GM12878 (cell line): Measurements from ENCODE around the gene GJD3. TPM values are rescaled to one million over a fixed set of nuclear protein-coding genes. Genes with fewer than 3 reads are reported as not detected.

Experiments
- ATAC-seq: fragments of 200-7000 bp; cut with Tn5 transposase; 3 replicates; pipeline ENCODE4 v1.9.1; 2020; ENCODE audit warnings: mild to moderate bottlenecking, moderate library complexity
- BruUV-seq: library from RNA; stranded (reverse); fragments of 400-500 nt; replicated peaks from 2 replicates; lab custom pipeline; 2021; lab: Mats Ljungman, UMichigan
- CTCF ChIA-PET: fragments of 300-600 bp; sonication (Branson Sonifier 250); formaldehyde crosslinking; extraction: SDS; loops from one replicate; lab custom pipeline; 2021; ENCODE audit warnings: inconsistent platforms; lab: Yijun Ruan, JAX
- POLR2A ChIA-PET: fragments of 350-600 bp; formaldehyde crosslinking; extraction: SDS; loops from one replicate; lab custom pipeline; 2021; ENCODE audit warnings: inconsistent platforms; lab: Charles Lee
- RAD21 ChIA-PET: fragments of 300-600 bp; sonication (Branson Sonifier 250); formaldehyde crosslinking; loops from one replicate; lab custom pipeline; 2023; ENCODE audit warnings: antibody characterized with exemption; ENCODE audit not compliant: unreplicated experiment; lab: Charles Lee
- SMC1A ChIA-PET: fragments of 300-600 bp; sonication (Branson Sonifier 250); formaldehyde crosslinking; loops from one replicate; lab custom pipeline; 2023; ENCODE audit not compliant: unreplicated experiment, uncharacterized antibody; lab: Charles Lee
- DNase-seq: peaks from one replicate; pipeline ENCODE4 v3.0.0-alpha.2; 2011; ENCODE audit warnings: low read depth, low spot score
- FAIRE-seq: peaks from 3 replicates; lab custom pipeline; 2011; peaks lifted over from hg19 to GRCh38; lab: Jason Lieb, UNC
- H2AFZ ChIP-seq: 2 replicates; pipeline ENCODE4 v1.6.0; 2011; ENCODE audit warnings: low read depth, low read length, control low read depth; ENCODE audit not compliant: control insufficient read depth
- H3K27ac ChIP-seq: 2 replicates; pipeline ENCODE4 v1.5.1; 2011; ENCODE audit warnings: control low read depth; ENCODE audit not compliant: control insufficient read depth, insufficient read depth
- H3K27me3 ChIP-seq, 2 experiments: replicated peaks in 1 of 2; 2 replicates each; pipeline versions ENCODE4 v1.6.0 to v1.6.1; 2011; ENCODE audit warnings: low read length in 1 of 2; ENCODE audit not compliant: control insufficient read depth in 2 of 2, insufficient read depth in 2 of 2
- H3K36me3 ChIP-seq, 2 experiments: 2 replicates each; pipeline ENCODE4 v1.5.1; 2011; ENCODE audit warnings: low read length in 1 of 2; ENCODE audit not compliant: control insufficient read depth in 2 of 2, insufficient read depth in 2 of 2
- H3K4me1 ChIP-seq: 2 replicates; pipeline ENCODE4 v1.6.1; 2011; ENCODE audit warnings: mild to moderate bottlenecking, low read length, moderate library complexity, mixed read lengths; ENCODE audit not compliant: control insufficient read depth, insufficient read depth
- H3K4me2 ChIP-seq: 2 replicates; pipeline ENCODE4 v1.6.0; 2011; ENCODE audit warnings: control low read depth; ENCODE audit not compliant: control insufficient read depth, insufficient read depth
- H3K4me3 ChIP-seq: fragments of 200-600 bp; sonication (generic); 2 replicates; pipeline ENCODE4 v1.5.1; 2016
- H3K79me2 ChIP-seq: 2 replicates; pipeline ENCODE4 v1.6.0; 2011; ENCODE audit warnings: low read length; ENCODE audit not compliant: control insufficient read depth, insufficient read depth
- H3K9ac ChIP-seq: 2 replicates; pipeline ENCODE4 v1.8.0; 2011; ENCODE audit warnings: low read length, control low read depth, mixed read lengths; ENCODE audit not compliant: control insufficient read depth, insufficient read depth
- H3K9me3 ChIP-seq: replicated peaks from 3 replicates; pipeline ENCODE4 v1.5.1; 2011; ENCODE audit warnings: mild to moderate bottlenecking, low read length; ENCODE audit not compliant: control insufficient read depth, insufficient read depth
- H4K20me1 ChIP-seq: 2 replicates; pipeline ENCODE4 v1.6.0; 2011; ENCODE audit not compliant: control insufficient read depth, insufficient read depth
- CHD4 ChIP-seq: fragments of 200-600 bp; sonication (generic); IDR thresholded peaks from 2 replicates; pipeline ENCODE4 v1.6.1; 2016; ENCODE audit warnings: mild to moderate bottlenecking
- HDGF ChIP-seq: fragments of 450-650 bp; IDR thresholded peaks from 2 replicates; pipeline ENCODE4 v1.6.1; 2016; ENCODE audit warnings: antibody characterized with exemption
- JUND ChIP-seq: IDR thresholded peaks from 2 replicates; pipeline ENCODE4 v1.6.1; 2012; ENCODE audit warnings: low read depth, mild to moderate bottlenecking, low read length, improper control_type of control experiment, moderate library complexity
- NFIC ChIP-seq: IDR thresholded peaks from 2 replicates; pipeline ENCODE4 v1.6.1; 2012; ENCODE audit warnings: low read depth, mild to moderate bottlenecking, inconsistent platforms, low read length, moderate library complexity
- NFYA ChIP-seq: IDR thresholded peaks from 2 replicates; pipeline ENCODE4 v1.6.1; 2011; ENCODE audit warnings: low read depth, mild to moderate bottlenecking, low read length, improper control_type of control experiment, borderline replicate concordance
- NR2C1 ChIP-seq: fragments of 450-650 bp; IDR thresholded peaks from 2 replicates; pipeline ENCODE4 v1.6.1; 2017; ENCODE audit warnings: antibody characterized with exemption, mild to moderate bottlenecking, moderate library complexity
- PML ChIP-seq: IDR thresholded peaks from 2 replicates; pipeline ENCODE4 v1.6.1; 2012; ENCODE audit warnings: low read length, inconsistent platforms
- POLR2A ChIP-seq: IDR thresholded peaks from 2 replicates; pipeline ENCODE4 v1.6.1; 2011; ENCODE audit warnings: low read depth, mild to moderate bottlenecking, low read length
- RUNX3 ChIP-seq: IDR thresholded peaks from 2 replicates; pipeline ENCODE4 v1.6.1; 2012; ENCODE audit warnings: low read length, inconsistent platforms
- SPI1 ChIP-seq: IDR thresholded peaks from 2 replicates; pipeline ENCODE4 v1.6.1; 2011; ENCODE audit warnings: low read depth, mild to moderate bottlenecking, low read length, moderate library complexity, borderline replicate concordance; ENCODE audit not compliant: insufficient read depth
- ZNF207 ChIP-seq: fragments of 450-650 bp; IDR thresholded peaks from 2 replicates; pipeline ENCODE4 v1.6.1; 2014; ENCODE audit warnings: antibody characterized with exemption, mild to moderate bottlenecking, borderline replicate concordance
- WGBS: methylation state at CpG from one replicate; pipeline ENCODE4 v1.1.6; 2016; ENCODE audit warnings: low lambda C conversion rate; ENCODE audit not compliant: insufficient replicate concordance, insufficient coverage; ENCODE audit errors: missing lambda C conversion rate; 5-methylcytosine and 5-hydroxymethylcytosine counted together
- in situ Hi-C: fragments of 300-500 bp; cut with MboI; formaldehyde crosslinking; loops from 9 replicates; pipeline ENCODE4 v1.14.3; 2018; ENCODE audit warnings: mixed read lengths
- intact Hi-C: fragments of 100-400 bp; cut with micrococcal nuclease; formaldehyde crosslinking; loops from one replicate; pipeline ENCODE4 v1.14.2; 2022; ENCODE audit not compliant: unreplicated experiment
- polyA plus RNA-seq, 11 experiments: library from polyadenylated mRNA; depleted of rRNA in 4 of 11; unstranded in 6 of 11; stranded (reverse) in 5 of 11; fragments of >200 nt; fragmentation: Nextera tagmentation in 4 of 11; fragmentation: Illumina TruSeq in 1 of 11; extraction: Ambion mirVana in 4 of 11; extraction: Trizol in 1 of 11; gene quantifications; 1 replicate in 1 of 11; 2 replicates in 10 of 11; pipeline versions ENCODE4 v1.2.1 to v1.2.3, GENCODE V29; 2011 to 2016; ENCODE audit warnings: inconsistent platforms in 2 of 11, missing spikeins in 2 of 11, low read depth in 1 of 11
- total RNA-seq, 4 experiments: library from RNA; depleted of rRNA in 3 of 4; stranded (reverse); fragments of >200 nt in 3 of 4; fragmentation: Illumina TruSeq in 1 of 4; extraction: Trizol in 1 of 4; gene quantifications; 2 replicates each; pipeline versions ENCODE4 v1.2.1 to v1.2.3, GENCODE V29; 2013 to 2021
- TF ChIP-seq, protein P1 (sequence below): fragments of 450-650 bp; IDR thresholded peaks from 2 replicates; pipeline ENCODE4 v1.6.1; 2016; ENCODE audit warnings: mild to moderate bottlenecking
- TF ChIP-seq, protein P2 (sequence below): fragments of 150-350 bp; IDR thresholded peaks from 2 replicates; pipeline ENCODE4 v1.6.1; 2016; ENCODE audit warnings: low read depth, low read length

GJD3 gene
- total and polyA plus RNA-seq, 10 of the 15 experiments (the other 5 are each of a cell fraction or from before 2014, with no cell fraction given), result 1.6 TPM; not detected in 9

DNA sequence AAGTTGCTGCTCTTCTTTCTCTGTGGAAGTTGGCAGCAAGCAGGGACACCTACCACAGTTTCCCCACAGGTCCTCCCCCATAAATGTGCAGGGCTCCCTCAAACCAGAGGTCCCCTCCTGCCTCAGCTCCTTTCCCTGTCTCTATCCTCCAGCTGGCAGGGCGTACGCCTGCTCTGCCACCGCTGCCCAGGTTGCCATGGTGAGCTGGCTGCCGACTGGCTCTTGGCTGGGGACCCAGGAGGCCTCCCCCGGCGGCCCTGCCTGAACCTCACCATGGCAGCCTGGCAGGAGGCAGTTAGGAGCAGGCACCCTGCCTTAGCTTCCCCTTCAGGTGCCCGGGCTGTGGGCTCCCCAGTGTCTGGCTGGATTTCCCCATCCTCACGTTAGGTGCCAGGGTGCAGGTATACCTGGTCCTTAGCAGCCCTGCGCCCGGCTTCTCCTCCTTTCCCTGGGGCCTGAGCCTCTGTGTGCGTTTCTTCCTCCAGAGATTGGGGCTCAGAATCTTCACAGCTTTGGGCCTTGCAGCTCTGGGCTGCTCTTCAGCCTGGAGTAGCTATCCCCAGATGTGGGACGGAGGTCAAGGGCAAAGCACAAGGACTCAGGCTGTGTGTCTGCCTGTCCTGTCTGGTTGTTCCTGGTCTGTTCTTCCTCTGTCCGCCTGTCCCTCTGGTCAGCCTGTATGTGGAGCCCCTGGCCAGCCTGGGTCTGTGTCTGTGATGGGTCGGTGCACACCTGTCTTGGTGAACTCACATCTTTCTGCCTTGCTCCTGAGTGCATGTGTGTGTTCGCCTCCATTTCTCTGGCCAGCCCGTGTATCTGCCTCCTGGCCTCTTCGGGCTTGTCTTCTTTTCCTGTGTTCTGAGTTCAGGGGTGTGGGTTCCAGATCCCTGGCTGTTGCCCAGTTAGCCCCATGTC, 15.7 kb downstream of the GJD3 start (continued):
- TF ChIP-seq, protein P1, sequence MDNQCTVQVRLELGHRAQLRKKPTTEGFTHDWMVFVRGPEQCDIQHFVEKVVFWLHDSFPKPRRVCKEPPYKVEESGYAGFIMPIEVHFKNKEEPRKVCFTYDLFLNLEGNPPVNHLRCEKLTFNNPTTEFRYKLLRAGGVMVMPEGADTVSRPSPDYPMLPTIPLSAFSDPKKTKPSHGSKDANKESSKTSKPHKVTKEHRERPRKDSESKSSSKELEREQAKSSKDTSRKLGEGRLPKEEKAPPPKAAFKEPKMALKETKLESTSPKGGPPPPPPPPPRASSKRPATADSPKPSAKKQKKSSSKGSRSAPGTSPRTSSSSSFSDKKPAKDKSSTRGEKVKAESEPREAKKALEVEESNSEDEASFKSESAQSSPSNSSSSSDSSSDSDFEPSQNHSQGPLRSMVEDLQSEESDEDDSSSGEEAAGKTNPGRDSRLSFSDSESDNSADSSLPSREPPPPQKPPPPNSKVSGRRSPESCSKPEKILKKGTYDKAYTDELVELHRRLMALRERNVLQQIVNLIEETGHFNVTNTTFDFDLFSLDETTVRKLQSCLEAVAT, result no peak
- no peak for TF ChIP-seq NFIC

DNA sequence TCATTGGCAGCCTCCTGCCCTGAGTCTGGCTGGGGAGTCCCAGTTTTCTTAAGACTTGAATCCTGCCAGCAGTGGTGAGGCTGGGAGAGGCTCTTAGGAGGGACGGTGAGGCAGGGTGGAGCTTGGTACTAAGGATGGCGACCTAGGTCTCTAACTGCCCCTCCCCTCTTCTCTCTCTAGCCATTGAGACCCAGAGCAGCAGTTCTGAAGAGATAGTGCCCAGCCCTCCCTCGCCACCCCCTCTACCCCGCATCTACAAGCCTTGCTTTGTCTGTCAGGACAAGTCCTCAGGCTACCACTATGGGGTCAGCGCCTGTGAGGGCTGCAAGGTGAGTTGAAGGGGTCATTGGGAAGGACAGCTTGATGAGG, 16.4 kb downstream of the GJD3 start:
- ChIA-PET CTCF (interaction anchor here (0.9 to 1.2 kb wide), 3 partner anchors 10 to 46 kb away, joined by 3 to 4 read pairs (median 3); no protein-coding TSS in a partner anchor), POLR2A (no interaction called here), SMC1A (interaction anchor here (1.3 kb wide), 1 partner anchor 46 kb away, joined by 3 read pairs; no protein-coding TSS in a partner anchor), RAD21 (no interaction called here)
- intact Hi-C loops (no loop called here), in situ Hi-C loops (no loop called here)
- no peak overlapping the region for H3K9ac ChIP-seq
- H3K4me3 ChIP-seq, result no peak overlapping the region
- BruUV-seq, result no TSS peak
- H3K27me3 ChIP-seq, result no peaks in the 10 kb centered on the region
- H3K4me2 ChIP-seq, result no peak overlapping the region
- ATAC-seq (no peak), DNase-seq (no peak), FAIRE-seq (no peak)
- H3K36me3 ChIP-seq, result peaks cover 14 to 40% of the 10 kb centered on the region in 2 experiments
- peaks cover 41% of the 10 kb centered on the region for H3K4me1 ChIP-seq
- peaks cover 35% of the 10 kb centered on the region for H3K79me2 ChIP-seq
- H3K9me3 ChIP-seq, result no peaks in the 10 kb centered on the region
- H2AFZ ChIP-seq, result no peak overlapping the region
- 61% methylated on average over 5 of the region's 5 CpGs for WGBS
- no peaks in the 10 kb centered on the region for H4K20me1 ChIP-seq
- no peak for TF ChIP-seq HDGF
- TF ChIP-seq, protein P2, sequence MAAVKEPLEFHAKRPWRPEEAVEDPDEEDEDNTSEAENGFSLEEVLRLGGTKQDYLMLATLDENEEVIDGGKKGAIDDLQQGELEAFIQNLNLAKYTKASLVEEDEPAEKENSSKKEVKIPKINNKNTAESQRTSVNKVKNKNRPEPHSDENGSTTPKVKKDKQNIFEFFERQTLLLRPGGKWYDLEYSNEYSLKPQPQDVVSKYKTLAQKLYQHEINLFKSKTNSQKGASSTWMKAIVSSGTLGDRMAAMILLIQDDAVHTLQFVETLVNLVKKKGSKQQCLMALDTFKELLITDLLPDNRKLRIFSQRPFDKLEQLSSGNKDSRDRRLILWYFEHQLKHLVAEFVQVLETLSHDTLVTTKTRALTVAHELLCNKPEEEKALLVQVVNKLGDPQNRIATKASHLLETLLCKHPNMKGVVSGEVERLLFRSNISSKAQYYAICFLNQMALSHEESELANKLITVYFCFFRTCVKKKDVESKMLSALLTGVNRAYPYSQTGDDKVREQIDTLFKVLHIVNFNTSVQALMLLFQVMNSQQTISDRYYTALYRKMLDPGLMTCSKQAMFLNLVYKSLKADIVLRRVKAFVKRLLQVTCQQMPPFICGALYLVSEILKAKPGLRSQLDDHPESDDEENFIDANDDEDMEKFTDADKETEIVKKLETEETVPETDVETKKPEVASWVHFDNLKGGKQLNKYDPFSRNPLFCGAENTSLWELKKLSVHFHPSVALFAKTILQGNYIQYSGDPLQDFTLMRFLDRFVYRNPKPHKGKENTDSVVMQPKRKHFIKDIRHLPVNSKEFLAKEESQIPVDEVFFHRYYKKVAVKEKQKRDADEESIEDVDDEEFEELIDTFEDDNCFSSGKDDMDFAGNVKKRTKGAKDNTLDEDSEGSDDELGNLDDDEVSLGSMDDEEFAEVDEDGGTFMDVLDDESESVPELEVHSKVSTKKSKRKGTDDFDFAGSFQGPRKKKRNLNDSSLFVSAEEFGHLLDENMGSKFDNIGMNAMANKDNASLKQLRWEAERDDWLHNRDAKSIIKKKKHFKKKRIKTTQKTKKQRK, result no peak
- no peak for TF ChIP-seq POLR2A
- TF ChIP-seq NR2C1, result no peak
- TF ChIP-seq RUNX3, result no peak
- no peak for TF ChIP-seq ZNF207
- TF ChIP-seq PML, result no peak
- no peak for TF ChIP-seq CHD4
- no peak for TF ChIP-seq SPI1
- no peak for TF ChIP-seq JUND
- TF ChIP-seq NFYA, result no peak
- H3K27ac ChIP-seq, result no peak overlapping the region
